Stimulated activated naive B cell treated with anti-CD40 and anti-IgM and Interleukin-4, amounts not matched to agents 10 μg/mL and 1 μg/mL and 100 μg/mL, for 72 hours (primary cell): ENCODE data around the gene RPL15.
A peak's percentile ranks its signal among the peaks of the same experiment; 100 is the strongest.
"Not testable (repeated sequence)": the region's sequence is repeated elsewhere in the genome, so short reads cannot be mapped to it uniquely, and the experiment has no call there.

Experiments
- ATAC-seq, 2 donors: fragments of 150-1000 bp; cut with Tn5 transposase; replicated peaks; 2 replicates each; pipeline ENCODE4 v1.10.0; 2021; ENCODE audit warnings: moderate library complexity in 1 of 2
- DNase-seq: peaks from one replicate; pipeline ENCODE4 v3.0.0; 2021
- H3K27ac Mint-ChIP-seq: one replicate; pipeline ENCODE4 v1.8.0; 2022; ENCODE audit warnings: mild to moderate bottlenecking, mixed read lengths
- H3K27me3 Mint-ChIP-seq, 2 donors: one replicate each; pipeline ENCODE4 v1.8.0; 2022; ENCODE audit warnings: mixed read lengths in 2 of 2
- H3K36me3 Mint-ChIP-seq, 2 donors: one replicate each; pipeline ENCODE4 v1.8.0; 2022; ENCODE audit warnings: mixed read lengths in 2 of 2, mild to moderate bottlenecking in 1 of 2
- H3K4me1 Mint-ChIP-seq, 2 donors: one replicate each; pipeline ENCODE4 v1.8.0; 2022; ENCODE audit warnings: mixed read lengths in 2 of 2, mild to moderate bottlenecking in 1 of 2
- H3K4me3 Mint-ChIP-seq, 2 donors: one replicate each; pipeline ENCODE4 v1.8.0; 2022; ENCODE audit warnings: mild to moderate bottlenecking in 2 of 2, mixed read lengths in 2 of 2, moderate library complexity in 1 of 2
- H3K9me3 Mint-ChIP-seq, 2 donors: one replicate each; pipeline ENCODE4 v1.8.0; 2022; ENCODE audit warnings: mixed read lengths in 2 of 2, mild to moderate bottlenecking in 1 of 2

The RPL15 gene

DNA sequence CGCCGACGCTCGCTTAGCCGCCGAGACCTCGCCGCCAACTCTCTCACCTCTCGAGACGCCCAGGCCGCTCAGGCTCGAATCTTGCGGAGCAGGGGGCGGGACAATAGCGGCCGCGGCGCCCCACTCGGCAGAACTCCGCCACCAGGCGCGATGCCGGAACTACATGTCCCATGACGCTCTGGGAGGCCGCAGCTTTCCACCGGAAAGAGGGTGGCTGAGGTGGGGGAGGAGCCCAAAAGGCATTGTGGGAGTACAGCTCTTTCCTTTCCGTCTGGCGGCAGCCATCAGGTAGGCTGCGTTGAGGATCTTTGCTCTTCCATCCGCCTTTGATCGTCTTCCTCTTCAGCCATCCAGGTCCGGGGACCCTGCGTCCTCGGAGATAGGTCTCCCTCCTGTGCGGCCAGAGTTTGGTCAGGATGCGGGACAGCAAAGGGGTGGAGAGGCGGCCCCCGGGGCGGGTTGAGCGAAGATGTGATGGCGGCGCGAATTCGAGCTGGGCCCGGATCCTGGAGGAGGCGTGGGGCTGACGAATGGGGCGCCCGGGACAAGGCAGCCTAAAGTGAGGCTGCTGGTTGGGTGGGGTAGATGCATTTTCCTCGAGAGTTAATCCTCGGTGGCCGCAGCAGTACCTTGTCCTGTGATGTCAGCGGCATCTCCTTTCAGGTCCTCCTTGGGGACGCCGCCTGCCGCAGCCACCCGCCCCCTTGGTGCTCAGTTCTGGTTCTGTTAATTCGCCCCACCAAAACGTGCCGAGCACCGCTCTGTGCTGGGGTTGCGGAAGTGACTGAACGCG is at the start of gene RPL15, which contains the start of gene NKIRAS1:
RPL15 (plus strand) TSS at position 247 of the 793 bp plus-strand sequence. CDS start 728 bp downstream, outside the sequence.
NKIRAS1 (minus strand) TSS at position 105 of the 793 bp plus-strand sequence. CDS start 6,086 bp downstream, outside the sequence.
- peak; percentile 92 to 93 for ATAC-seq
- Mint-ChIP-seq H3K9me3 (no peaks in the 10 kb centered on the region), H3K36me3 (peaks cover 42 to 45% of the 10 kb centered on the region in 2 donors), H3K27ac (peak within 1 kb of the TSS; percentile 100), H3K4me1 (peaks cover 26 to 57% of the 10 kb centered on the region in 2 donors), H3K4me3 (peak within 1 kb of the TSS; percentile 96 to 99), H3K27me3 (peaks cover 0 to 4% of the 10 kb centered on the region in 2 donors)
- peak; percentile 97 for DNase-seq

- ATAC-seq, result no peak
- DNase-seq, result no peak
Observed at GRCh38 chr3:23867400-23867799, 49.5 kb upstream of the RPL15 start.

DNA sequence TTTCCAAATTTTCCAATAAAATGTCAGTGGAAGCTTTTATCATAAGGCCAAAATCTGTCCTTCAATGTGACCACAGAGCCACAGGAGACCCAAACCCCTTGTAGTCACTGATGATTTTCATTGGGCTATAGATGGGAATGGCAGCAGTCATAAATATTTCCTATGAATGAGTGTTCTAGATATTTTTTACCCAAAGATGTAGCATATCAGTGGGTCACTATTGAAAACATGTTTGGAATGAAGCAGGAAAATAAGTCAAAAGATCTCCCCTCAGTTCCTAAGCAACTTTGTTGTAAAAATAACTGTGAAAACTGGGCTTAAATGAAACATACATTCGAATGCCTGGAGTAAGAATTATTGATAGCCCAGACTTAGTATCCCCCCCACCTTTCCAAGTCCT is 49.1 kb upstream of the RPL15 start:
- ATAC-seq (no peak), DNase-seq (no peak)
- Mint-ChIP-seq H3K9me3 (no peaks in the 10 kb centered on the region), H3K27me3 (no peaks in the 10 kb centered on the region), H3K36me3 (peaks cover 16 to 25% of the 10 kb centered on the region in 2 donors), H3K4me3 (no peak overlapping the region), H3K4me1 (peaks cover 24 to 50% of the 10 kb centered on the region in 2 donors), H3K27ac (no peak overlapping the region)

More at GRCh38 chr3:23867400-23867799, 49.5 kb upstream of the RPL15 start:
- Mint-ChIP-seq H3K27ac (no peak overlapping the region), H3K36me3 (peaks cover 16 to 25% of the 10 kb centered on the region in 2 donors), H3K27me3 (no peaks in the 10 kb centered on the region), H3K4me3 (no peak overlapping the region), H3K9me3 (no peaks in the 10 kb centered on the region), H3K4me1 (peaks cover 24 to 50% of the 10 kb centered on the region in 2 donors)

GRCh38 chr3:23869977-23870662 is 46.8 kb upstream of the RPL15 start:
- Mint-ChIP-seq H3K4me1 (peaks cover 22 to 39% of the 10 kb centered on the region in 2 donors), H3K36me3 (peaks cover 2 to 7% of the 10 kb centered on the region in 2 donors), H3K9me3 (no peaks in the 10 kb centered on the region), H3K27ac (no peak overlapping the region), H3K27me3 (no peaks in the 10 kb centered on the region), H3K4me3 (no peak overlapping the region)
- DNase-seq, result no peak
- ATAC-seq, result no peak

DNA sequence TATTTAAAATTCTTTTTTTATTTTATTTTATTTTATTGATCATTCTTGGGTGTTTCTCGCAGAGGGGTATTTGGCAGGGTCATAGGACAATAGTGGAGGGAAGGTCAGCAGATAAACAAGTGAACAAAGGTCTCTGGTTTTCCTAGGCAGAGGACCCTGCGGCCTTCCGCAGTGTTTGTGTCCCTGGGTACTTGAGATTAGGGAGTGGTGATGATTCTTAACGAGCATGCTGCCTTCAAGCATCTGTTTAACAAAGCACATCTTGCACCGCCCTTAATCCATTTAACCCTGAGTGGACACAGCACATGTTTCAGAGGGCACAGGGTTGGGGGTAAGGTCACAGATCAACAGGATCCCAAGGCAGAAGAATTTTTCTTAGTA is 46.3 kb upstream of the RPL15 start:
- not testable (repeated sequence) for H3K27ac Mint-ChIP-seq, H3K9me3 Mint-ChIP-seq, H3K27me3 Mint-ChIP-seq, DNase-seq, H3K36me3 Mint-ChIP-seq, ATAC-seq, H3K4me3 Mint-ChIP-seq
- H3K4me1 Mint-ChIP-seq, result peaks cover 18 to 39% of the 10 kb centered on the region in 2 donors

DNA sequence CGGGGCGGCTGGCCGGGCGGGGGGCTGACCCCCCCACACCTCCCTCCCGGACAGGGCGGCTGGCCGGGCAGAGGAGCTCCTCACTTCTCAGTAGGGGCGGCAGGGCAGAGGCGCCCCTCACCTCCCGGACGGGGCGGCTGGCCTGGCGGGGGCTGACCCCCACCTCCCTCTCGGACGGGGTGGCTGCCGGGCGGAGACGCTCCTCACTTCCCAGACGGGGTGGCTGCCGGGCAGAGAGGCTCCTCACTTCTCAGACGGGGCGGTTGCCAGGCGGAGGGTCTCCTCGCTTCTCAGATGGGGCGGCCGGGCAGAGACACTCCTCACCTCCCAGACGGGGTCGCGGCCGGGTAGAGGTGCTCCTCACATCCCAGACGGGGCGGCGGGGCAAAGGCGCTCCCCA is 45.6 kb upstream of the RPL15 start:
- ATAC-seq, H3K27ac Mint-ChIP-seq, H3K9me3 Mint-ChIP-seq, DNase-seq, H3K36me3 Mint-ChIP-seq, H3K4me3 Mint-ChIP-seq, H3K27me3 Mint-ChIP-seq: not testable (repeated sequence)
- peaks cover 18 to 39% of the 10 kb centered on the region in 2 donors for H3K4me1 Mint-ChIP-seq

DNA sequence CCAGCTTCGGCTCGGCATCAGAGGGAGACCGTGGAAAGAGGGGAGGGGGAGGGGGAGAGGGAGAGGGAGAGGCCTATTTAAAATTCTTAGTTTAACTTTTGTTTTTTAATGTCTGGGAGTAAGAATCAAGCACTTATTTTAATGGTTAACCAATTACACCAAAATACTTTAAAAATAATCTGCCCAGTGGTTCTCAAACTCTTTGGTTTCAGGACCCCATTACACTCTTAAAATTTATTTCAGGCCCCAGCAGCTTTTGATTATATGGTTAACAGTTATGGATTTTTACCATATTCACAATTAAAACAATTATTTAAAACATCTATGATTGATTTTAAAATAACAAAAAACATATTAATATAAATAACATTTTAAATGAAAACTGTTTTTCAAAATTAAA is 44.6 kb upstream of the RPL15 start:
- no peaks in the 10 kb centered on the region for H3K9me3 Mint-ChIP-seq
- H3K4me1 Mint-ChIP-seq, result peaks cover 21 to 40% of the 10 kb centered on the region in 2 donors
- no peaks in the 10 kb centered on the region for H3K27me3 Mint-ChIP-seq
- no peak overlapping the region for H3K27ac Mint-ChIP-seq
- no peak for DNase-seq
- ATAC-seq, result no peak
- no peak overlapping the region for H3K4me3 Mint-ChIP-seq
- H3K36me3 Mint-ChIP-seq, result no peaks in the 10 kb centered on the region

DNA sequence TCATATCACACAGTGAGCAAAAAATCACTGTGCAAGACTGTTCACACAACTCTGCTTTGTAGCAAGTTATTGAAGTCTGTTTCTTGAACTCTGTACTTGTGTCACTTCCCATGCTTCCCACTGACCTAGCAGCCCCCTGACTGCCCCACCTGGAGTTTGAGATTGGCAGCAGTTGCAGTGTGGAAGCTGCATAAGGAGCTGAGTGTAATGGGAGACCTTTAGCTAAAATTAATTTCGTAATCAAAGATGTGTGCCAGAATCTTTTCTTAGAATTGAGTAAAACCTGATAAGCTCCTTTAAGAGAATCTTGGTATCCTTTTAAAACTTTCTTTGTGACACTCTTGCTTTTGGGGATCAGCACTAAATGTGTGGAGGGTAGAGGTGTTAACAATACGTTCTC is 43.0 kb upstream of the RPL15 start:
- no peaks in the 10 kb centered on the region for H3K9me3 Mint-ChIP-seq
- H3K36me3 Mint-ChIP-seq, result peaks cover 0 to 1% of the 10 kb centered on the region in 2 donors
- no peak for ATAC-seq
- peaks cover 24 to 43% of the 10 kb centered on the region in 2 donors for H3K4me1 Mint-ChIP-seq
- no peak overlapping the region for H3K4me3 Mint-ChIP-seq
- H3K27ac Mint-ChIP-seq, result no peak overlapping the region
- no peak for DNase-seq
- H3K27me3 Mint-ChIP-seq, result no peaks in the 10 kb centered on the region

DNA sequence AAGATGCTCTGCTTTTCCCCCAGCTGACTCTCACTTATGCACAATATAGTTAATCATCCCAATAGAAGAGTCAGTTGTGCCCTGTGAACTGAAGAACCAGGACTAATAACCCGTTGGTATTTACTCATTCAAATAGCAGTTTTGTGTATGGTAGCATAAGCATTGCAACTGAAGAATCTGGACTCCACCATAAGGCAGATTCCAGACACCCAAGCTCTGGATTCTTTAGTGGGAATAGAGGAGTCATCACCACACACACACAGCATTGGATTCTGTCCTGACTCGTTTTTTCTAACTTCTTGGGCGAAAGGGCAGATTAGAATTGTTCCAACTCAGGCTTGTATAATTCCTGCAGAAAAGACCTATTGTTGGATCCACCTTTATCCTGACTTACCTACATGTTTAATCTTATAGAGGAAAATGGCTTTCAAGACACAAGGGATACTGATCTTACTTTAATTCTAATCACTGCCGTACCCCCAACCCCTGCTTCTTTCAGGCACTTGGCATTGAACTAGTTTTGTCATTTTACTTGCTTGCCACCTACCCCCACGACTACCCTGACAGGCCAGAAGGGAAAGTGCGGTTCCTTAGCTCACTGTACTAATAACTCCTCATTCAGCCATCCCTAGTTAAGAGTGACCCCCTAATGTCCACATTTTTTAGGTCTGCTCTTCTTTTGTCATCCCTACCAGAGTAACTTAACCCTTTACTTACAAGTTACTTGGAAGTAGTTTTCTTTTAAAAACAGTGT is 42.4 kb upstream of the RPL15 start:
- H3K4me1 Mint-ChIP-seq, result peaks cover 27 to 43% of the 10 kb centered on the region in 2 donors
- H3K36me3 Mint-ChIP-seq, result peaks cover 5 to 7% of the 10 kb centered on the region in 2 donors
- no peak overlapping the region for H3K4me3 Mint-ChIP-seq
- H3K9me3 Mint-ChIP-seq, result peaks cover 0 to 1% of the 10 kb centered on the region in 2 donors
- H3K27me3 Mint-ChIP-seq, result no peaks in the 10 kb centered on the region
- peak overlapping the region; percentile 60 for H3K27ac Mint-ChIP-seq
- ATAC-seq (no peak), DNase-seq (no peak)

DNA sequence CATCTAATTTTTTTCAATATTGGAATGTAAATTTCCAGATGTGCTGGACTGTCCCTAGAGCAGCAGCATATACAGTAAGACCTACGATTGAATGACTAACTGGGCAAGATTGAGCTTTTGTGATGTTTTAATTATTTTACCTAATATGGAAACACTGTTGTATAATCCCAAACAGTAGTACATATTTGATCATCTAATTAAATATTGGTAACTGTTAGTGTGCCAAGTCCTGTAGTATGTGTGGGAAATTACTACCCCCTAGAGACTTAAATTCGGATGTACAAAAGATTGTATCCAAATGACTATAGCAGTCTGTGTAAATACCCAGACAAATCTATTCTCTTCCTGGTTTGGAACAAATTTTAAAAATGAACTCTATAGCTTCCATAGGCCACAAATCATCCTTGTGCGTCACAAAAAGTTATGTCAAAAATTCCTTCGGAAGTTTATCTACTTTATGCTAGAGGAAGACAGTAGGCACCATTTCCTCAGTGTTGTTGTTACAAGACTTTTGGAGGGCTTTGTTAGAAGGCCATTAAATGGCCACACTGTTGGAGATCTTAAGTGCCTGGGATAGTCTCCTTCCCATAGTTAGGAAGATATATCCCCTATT is 41.7 kb upstream of the RPL15 start:
- H3K27me3 Mint-ChIP-seq, result no peaks in the 10 kb centered on the region
- no peak overlapping the region for H3K4me3 Mint-ChIP-seq
- H3K4me1 Mint-ChIP-seq, result peaks cover 28 to 50% of the 10 kb centered on the region in 2 donors
- peaks cover 6 to 8% of the 10 kb centered on the region in 2 donors for H3K36me3 Mint-ChIP-seq
- DNase-seq (no peak), ATAC-seq (peak in 1 of 2 donors; percentile 34)
- peaks cover 0 to 2% of the 10 kb centered on the region in 2 donors for H3K9me3 Mint-ChIP-seq
- H3K27ac Mint-ChIP-seq, result no peak overlapping the region

DNA sequence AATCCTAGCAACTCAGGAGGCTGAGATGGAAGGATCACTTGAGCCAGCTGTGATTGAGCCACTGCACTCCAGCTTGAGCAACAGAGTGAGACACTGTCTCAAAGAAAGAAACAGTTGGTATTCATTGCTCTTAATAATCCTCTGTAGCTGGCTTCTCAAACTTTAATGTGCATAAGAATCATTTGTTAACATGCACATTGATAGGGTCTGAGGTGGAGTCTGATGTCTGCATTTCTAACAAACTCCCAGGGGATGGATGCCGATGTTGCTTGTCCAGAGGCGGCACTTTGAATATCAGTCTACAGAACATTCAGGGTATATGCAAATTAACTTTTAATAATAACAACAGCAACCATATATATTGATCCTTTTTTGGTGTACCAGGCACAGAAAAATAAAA is 40.0 kb upstream of the RPL15 start:
- peaks cover 0 to 2% of the 10 kb centered on the region in 2 donors for H3K9me3 Mint-ChIP-seq
- H3K27me3 Mint-ChIP-seq, result no peaks in the 10 kb centered on the region
- H3K4me1 Mint-ChIP-seq, result peaks cover 34 to 67% of the 10 kb centered on the region in 2 donors
- DNase-seq, result no peak
- no peak overlapping the region for H3K27ac Mint-ChIP-seq
- no peak overlapping the region for H3K4me3 Mint-ChIP-seq
- ATAC-seq, result no peak
- H3K36me3 Mint-ChIP-seq, result peaks cover 13 to 15% of the 10 kb centered on the region in 2 donors

DNA sequence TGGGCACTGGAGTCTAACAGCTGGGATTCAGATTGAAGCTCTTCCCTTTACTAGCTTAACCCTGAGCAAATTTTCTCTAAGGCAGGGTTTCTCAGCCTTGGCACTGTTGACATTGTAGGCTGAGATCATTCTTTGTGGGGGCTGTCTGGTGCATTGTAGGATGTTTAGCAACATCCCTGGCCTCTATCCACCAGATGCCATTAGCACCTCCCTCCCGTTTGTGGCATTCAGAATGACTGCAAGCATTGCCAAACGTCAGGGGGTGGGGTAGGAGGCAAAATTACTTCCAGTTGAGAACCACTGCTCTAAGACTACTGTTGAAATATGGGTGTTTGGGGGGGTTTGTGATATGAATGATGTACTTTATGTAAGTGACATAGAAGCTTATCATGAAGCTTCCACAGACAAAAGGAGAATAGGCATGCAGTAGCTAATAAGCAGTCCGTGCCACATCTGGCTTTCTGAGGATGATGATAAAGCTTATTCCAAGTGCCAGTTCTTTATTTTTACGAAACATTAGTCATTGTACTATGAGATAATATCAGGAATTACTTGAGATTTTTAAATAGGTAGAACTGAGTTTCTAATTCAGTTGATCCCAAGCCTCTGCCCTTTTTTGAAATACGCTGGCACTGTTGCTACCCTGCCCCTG is 39.5 kb upstream of the RPL15 start:
- Mint-ChIP-seq H3K4me1 (peaks cover 34 to 72% of the 10 kb centered on the region in 2 donors), H3K27ac (no peak overlapping the region), H3K9me3 (peaks cover 0 to 2% of the 10 kb centered on the region in 2 donors), H3K4me3 (no peak overlapping the region), H3K36me3 (peaks cover 17 to 20% of the 10 kb centered on the region in 2 donors), H3K27me3 (no peaks in the 10 kb centered on the region)
- ATAC-seq (no peak), DNase-seq (no peak)

- H3K4me3 Mint-ChIP-seq, result no peak overlapping the region
- no peak for ATAC-seq
- H3K4me1 Mint-ChIP-seq, result peaks cover 32 to 70% of the 10 kb centered on the region in 2 donors
- no peak for DNase-seq
- H3K27me3 Mint-ChIP-seq, result no peaks in the 10 kb centered on the region
- peaks cover 17 to 20% of the 10 kb centered on the region in 2 donors for H3K36me3 Mint-ChIP-seq
- H3K9me3 Mint-ChIP-seq, result peaks cover 0 to 2% of the 10 kb centered on the region in 2 donors
- H3K27ac Mint-ChIP-seq, result peak overlapping the region; percentile 53
Observed at GRCh38 chr3:23879485-23879884, 37.4 kb upstream of the RPL15 start.
